ENCODE data around the gene LHX6.

Gene LHX6
- total RNA-seq = 0 to 0.04 (median 0) reads per million in 3 experiments

DNA sequence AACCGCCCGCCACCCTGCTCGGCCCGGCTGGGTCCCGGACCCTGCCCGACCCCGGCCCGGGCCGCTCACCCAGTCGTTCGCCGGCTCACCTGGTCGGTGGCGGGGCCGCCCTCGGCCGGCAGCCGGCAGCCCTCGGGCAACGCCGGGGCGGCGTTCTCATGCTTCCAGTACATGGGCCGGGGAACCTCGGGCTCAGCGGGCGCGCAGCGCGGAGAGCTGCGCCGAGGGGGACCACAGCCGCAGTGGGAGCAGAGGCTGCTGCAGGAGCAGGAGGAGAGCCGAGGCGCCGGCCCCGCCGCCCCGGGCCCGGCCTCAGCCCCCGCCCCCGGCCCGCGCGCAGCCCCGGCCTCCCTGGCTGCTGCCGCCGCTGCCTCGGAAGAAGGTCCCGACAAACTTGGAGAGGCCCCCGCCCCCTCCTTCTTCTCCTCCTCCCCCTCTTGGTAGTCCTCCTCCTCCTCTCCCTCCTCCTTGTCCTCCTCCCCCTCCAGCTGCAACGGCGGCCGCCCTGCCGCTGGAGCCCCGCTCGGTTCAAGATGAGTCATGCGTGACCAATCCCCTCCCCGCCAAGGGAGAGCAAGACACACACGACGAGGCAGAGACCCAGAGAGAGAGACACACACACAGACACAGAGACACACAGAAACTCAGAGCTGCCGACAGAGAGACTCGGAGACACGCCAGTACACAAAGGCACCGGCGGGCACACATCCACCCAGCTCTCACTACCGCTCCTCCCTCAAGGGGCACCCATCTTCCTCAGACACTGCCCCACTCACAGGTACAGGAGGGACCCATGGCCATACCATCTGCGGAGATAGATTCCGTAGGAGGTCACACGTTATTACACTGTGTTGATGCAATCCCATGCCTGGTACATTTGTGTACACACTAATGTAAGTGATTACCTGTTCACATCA is at the start of gene LHX6:
LHX6 (minus strand) TSS at position 390 of the 917 bp plus-strand sequence; CDS start at position 173, 217 bp downstream.
- DNase-seq = no peak

DNA sequence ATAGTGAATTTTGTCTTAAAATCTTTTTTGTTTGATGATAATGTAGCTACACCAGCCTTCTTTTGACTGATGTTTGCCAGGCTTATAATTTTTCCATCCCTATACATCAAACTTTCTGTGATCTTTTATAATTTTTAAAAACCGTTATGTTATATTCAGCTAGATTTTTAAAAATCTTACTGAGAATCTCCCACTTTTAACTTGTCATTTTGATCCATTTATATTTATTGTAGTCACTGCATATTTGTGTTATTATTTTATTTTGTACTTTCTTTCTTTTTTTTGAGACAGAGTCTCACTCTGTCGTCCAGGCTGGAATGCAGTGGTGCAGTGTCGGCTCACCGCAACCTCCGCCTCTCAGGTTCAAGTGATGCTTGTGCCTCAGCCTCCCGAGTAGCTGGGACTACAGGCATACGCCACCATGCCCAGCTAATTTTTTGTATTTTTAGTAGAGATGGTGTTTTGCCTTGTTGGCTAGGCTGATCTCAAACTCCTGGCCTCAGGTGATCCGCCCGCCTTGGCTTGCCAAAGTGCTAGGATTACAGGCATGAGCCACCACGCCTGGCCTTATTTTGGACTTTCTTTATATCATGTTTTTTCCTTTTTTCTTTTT is 48.6 kb upstream of the LHX6 start:
- no peak for DNase-seq

DNA sequence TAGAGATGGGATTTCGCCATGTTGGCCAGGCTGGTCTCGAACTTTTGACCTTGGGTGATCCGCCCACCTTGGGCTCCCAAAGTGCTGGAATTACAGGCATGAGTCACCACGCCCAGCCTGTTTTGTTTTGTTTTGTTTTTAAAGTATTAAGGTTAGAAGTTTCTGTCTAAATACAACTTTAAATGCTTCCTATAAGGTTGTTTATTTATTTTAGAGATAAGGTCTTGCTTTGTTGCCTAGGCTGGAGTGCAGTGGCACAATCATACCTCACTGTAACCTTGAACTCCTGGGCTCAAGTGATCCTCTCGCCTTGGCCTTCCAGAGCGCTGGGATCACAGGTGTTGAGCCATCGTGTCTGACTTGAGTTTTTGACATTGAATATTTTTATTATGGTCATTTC is 47.3 kb upstream of the LHX6 start:
- DNase-seq = no peak

DNA sequence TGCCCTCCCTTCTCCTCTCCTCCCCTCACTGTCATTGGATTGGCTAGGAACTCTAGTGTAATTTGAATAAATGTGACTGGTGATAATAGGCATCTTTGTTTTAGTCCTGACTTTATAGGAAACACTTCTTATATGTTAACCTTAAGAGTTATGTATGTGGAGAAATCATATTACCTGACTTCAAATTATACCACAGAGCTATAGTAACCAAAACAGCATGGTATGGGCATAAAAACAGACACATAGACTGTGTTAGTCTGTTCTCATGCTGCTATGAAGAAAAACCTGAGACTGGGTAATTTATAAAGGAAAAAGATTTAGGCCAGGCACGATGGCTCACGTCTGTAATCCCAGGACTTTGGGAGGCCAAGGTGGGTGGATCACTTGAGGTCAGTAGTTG is 45.3 kb upstream of the LHX6 start:
- DNase-seq = no peak

DNA sequence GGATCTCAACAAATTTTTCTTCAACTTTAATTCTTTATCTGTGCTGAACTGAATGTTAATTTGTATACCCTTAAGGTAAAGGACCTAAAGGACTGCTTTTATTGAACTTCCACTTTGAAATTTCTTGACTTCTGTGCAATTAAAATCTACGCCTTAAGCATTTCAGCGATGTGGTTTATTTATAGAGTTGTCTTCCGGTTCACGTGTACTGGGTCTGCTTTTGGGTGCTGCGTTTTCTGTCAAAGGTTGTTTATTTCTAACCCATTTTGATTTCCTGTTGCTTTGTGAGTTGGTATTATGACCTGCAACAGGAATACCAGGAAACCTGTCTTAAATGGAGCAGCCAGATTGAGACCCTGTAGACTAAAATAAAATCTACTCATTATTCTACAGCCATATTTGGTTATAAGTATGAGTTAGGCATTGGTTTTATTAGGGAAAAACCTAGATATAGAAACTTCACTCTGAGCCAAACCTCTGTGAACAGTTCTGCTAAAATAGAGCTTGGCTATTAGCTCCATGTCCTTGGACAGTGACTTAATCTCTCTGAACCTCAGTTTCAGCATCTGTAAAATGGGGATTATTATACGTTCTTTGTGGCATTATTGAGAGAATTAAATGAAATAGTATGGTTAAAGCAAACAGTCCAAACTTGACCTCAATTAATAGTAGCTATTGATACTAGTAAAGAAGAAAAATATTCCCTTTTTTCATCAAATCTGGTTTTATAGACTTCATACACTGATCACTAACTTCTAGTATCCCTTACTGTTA is 39.5 kb upstream of the LHX6 start:
- DNase-seq = no peak

DNA sequence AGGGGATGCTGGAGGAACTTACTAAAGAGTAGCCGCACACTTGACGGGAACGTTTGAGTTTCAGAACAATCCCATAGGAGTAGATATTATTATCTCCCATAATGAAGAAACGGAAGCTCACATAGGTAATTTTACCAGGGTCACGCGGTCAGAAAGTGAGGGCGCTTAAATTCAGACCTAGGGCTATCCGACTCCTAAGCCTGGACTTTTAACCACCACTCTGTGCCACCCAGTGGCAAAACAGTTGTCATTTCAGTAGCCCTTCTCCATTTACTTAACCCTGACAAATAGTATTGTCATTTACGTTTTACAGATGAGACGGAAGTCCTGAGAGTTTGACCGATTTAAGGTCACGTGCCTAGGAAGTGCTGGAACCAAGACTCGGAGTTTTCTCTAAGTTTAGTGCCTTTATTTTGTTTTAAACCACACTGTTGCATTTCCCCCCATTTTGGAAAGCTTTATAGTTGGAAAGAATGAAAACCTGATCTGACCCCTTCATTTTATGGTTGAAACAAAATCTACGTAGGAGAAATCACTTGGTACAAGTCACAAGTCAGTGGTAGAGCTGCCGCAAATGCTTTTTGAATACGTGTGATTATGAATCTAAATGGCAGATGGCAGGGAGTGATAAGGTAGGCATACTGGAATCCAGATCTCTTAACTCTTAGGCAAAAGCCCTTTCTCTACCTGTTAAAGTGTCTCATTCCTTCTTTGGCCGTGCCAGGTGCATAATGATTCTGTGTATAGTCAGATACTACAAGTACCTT is 36.6 kb upstream of the LHX6 start:
- DNase-seq = peak; percentile 38

DNA sequence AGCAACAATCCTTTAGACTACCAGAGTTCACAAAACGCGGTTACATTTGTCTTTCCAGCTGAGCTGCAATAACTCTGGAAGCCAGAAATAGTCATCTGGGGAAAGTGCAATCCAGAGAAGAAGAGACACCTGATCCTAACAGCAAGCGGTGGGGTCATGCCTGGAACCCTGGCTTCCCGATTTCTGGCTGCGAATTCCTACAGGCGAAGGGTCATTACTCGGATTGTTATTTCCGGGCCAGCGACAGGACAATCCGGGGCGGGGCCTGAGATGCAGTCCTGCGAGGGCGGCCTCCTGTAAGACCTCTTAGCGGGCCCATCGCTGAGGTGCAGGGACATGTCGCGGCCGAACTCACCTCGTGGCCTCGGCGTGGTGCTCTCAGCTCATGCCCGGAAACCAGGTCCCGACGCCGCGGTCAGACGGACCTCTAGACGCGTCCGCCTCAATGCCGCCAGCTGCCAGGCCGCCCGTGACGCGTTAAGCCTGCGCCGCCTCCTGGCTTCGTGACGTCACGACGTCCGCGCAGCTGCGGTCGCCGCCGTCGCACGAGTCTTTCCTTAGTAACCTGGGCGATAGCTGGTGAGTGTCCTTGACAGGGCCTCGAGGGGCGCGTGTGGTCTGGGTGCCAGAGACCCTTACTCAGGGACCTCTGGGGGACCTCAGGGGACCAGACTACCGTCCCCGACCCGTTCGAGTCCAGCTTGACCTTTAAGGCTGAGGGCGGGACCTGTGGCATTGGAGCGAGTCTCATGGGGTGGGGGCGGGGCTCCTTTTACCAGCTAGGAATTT is 35.8 kb upstream of the LHX6 start, which contains the start of the genes MRRF and RBM18:
MRRF (plus strand) TSS at position 523 of the 789 bp plus-strand sequence. CDS start 6,010 bp downstream, outside the sequence.
RBM18 (minus strand) TSS at position 481 of the 789 bp plus-strand sequence. CDS start 3,348 bp downstream, outside the sequence.
- DNase-seq = peak; percentile 87

DNA sequence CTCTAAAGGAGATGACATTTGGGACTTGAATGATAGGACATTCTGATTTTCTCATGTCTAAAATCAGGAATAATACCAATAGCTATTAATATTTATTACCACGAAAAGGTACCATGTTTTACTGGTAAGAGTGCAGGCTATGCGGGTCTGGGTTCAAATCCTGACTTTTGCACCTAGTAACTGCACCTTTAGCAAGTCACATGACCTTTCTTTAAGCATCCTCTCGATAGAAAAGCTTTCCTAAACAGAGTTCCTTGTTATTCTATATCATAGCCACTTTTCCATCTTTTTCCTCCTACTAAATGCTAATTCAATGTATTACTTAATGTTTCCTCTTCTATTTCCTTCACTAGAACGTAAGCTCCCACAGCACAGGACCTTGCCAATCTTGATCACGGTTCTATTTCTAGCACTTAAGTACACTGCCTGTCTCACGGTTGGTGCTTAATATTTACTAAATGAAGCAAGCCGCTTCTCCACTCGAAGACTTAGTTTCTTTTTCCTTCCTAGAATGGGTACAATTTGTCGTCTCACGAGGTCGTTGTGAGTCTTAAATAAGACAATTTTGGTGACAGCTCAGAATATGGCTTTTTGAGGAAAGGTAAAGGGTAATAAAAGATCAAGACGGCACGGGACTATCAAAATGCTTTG is 35.1 kb upstream of the LHX6 start:
- no peak for DNase-seq

DNA sequence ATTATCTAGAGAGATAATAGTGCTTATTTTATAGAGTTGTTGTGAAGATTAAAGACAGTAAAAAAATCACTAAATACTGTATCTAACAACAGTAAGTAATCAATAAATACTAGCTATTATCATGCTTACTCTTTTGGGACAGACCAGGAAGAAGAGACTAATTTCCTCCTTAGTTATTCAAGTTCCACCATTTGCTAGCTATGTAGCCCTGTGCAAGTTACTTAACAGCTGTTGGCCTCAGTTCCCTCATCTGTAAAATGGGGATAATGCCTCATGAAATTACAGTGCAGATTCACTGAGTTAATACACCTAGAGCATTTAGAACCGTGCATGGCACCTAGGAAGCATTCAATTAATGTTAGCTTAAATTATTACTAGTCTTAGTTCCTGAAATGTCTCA is 33.3 kb upstream of the LHX6 start:
- DNase-seq = no peak

DNA sequence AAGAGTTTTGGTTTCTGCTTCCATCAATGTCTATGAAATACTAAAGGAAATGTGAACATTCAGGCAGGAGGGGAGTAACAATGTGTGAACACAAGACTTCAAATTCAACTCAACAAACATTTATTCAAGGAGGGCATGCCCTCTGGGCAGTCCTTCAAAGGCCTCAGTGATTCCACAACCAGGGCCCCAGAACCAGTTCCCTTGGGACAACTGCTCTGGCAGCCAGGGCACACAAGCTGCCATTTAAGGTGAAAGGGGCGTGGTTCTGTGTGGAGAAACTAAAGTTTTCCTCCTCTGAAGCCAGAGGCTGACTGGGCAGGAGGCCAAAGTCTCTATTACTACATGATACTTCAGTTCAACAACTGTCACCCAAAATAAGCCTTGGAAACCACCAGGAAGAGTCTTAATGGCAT is 32.7 kb upstream of the LHX6 start:
- no peak for DNase-seq

DNA sequence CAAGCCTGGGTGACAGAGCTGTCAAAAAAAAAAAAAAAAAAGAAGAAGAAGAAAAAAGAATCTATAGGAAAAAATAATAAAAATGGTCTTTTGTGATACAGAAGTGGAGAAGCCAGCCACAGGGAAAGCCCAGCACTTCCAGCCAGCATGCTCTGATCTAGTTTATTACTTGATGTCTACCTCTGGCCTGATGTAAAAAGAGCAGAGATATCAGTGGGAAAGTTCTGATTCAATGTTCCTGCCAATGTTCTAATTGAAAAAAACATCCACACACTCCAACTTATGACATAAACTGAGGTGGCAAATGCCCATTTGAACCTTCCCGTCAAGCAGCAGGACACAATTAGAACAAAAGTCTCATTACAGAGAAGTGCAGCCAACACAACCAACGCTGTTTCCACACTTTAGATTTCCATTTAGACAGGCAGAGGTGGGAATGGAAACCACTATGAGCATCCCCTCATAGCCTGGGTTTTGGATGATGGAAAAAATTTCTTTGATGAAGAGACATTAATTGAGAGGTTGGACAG is 30.2 kb upstream of the LHX6 start:
- DNase-seq = no peak

DNA sequence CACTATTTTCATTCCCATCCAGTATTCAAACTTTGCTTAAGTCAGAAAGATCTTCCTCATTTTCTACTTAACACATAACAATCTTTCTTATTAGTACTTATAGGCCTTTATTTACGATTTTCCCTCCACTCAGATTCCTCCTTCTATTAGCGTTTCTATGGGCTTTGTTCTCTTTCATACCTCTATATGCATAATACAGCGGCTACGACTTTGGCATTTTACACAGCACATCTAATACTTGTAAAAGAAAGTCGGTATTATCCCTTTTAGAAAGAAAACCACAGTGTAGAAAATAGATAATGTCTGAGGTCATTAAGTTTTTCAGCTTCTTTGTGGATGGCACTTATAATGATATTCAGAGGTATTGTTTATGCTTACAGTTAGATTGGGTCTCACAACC is 27.4 kb upstream of the LHX6 start:
- no peak for DNase-seq

DNA sequence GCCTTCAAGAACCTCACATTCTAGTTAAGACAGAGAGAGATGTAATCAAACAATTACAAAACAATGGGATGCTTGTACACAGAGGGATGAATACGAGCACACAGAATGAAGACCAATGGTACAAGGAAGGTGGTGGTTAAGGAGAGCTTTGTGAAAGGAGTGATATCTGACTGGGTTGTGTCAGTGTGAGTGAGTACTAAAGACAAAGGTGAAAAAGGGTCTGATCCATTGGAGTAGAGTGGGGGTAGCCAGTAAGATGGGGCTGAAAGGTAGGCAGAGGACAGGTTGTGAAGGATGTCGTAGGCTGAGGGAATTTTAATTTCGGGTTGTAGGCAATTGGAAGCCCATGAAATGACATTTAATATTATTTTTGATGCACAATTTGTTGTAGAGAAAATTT is 26.0 kb upstream of the LHX6 start:
- DNase-seq = no peak

DNA sequence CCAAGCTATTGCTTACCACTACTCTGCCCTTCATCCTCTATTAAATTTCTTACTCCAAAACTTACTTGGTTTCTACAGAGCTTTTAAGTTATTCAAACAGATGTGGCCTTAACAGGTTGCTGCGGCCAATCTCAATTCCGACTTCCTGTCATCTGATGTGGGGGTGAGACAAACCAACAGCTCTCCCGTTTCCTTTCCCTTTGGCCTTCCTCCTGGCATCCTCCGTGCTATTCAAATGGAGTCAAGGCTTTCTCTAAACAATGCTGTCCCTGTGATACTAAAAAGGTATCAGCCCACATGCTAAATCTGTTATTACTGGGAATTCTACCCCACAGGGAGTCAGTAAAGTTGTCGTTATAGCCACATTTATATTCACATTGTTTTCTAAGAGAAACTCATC is 24.0 kb upstream of the LHX6 start:
- DNase-seq = no peak

DNA sequence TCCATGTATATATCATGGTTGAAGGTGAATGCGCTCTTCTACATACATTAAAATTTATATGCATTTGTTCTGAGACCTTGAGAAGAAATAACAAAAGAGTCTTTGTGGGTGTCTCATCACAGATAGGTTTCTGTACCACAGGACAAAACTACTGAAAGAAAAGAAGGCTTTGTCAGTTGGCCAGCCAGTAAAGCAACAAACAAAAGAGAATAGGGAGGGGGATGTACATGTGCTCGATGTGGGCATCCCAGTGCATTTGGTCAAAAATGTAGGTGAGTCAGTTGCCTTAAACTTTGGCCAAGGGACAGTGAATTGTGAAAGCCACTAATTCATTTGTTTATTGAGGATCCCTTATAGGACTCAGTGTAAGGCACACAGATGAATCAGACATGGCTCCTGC is 22.6 kb upstream of the LHX6 start:
- no peak for DNase-seq

DNA sequence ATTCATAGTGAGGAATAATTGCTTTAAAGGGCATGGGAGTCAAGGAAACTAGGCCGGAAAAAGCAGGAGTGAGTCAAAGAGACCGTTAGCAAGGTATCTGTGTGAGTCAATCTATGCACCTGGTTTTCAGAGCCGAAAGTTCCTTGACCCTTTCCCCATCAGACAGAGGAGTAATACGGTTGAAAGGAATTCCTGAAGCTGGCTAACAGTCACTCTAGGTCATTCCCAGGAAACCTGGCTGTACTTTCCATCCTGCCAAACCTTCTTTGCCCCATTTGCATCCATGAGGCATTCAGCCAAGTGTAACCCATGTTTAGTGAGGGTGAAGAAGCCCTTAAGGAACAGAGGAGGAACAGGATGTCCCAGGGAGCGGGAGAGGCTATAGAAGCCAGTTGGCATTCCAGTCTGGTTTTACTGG is 19.7 kb upstream of the LHX6 start:
- DNase-seq = no peak

DNA sequence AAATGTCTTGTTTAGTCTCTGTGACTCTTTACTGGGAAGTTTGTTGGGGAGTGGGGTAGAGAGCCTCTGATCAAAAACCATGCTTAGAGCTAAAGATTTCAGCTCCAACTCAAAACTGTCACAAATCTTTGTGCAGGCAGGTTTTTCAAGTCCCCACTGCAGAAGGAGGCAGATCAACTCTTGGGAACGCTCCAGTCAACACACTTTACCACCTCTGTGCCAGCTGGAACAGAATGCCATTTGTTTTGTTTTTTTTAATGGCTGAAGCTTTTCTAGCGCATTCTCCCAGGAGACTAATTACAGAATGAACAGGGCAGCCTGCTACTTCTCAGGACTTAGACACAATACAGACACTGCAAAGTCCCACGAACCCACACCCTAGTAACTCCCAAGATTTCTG is 17.9 kb upstream of the LHX6 start:
- DNase-seq = no peak

DNA sequence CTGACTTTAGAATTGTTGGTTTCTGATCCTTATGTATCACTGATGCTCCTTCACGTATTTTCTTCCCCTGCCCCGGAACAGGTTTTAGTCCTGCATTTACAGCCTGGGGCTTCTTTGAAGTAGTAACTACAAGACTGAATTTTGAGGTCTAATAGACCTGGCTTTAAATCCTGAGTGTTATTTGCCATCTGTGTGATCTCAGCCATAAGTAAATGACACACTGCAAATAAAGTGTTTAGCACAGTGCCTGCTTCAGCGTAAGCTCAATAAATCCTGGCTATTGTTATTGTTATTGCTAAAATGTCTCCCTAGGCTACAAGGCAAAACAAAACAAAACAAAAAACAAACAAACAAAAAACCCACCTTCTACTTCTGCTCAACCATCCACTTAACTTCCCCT is 15.6 kb upstream of the LHX6 start:
- no peak for DNase-seq

DNA sequence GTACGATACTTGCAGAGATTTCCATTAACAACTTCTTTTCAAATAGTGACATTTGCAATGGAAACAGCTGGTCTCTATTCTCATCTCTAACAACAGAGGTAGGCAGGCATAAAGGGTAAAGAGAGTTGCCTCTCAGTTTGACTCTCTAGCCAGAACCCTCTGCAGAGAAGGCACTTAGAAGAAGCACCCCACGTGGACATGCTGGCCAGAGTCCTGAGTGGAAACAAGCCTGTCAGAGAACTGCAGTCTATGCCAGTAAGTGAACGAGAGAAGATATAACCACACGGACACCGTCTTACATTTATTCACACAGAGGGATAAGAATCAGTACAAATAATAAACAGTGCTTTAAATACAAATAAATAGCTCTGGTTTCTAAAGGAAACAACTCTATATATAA is 11.0 kb upstream of the LHX6 start:
- no peak for DNase-seq

DNA sequence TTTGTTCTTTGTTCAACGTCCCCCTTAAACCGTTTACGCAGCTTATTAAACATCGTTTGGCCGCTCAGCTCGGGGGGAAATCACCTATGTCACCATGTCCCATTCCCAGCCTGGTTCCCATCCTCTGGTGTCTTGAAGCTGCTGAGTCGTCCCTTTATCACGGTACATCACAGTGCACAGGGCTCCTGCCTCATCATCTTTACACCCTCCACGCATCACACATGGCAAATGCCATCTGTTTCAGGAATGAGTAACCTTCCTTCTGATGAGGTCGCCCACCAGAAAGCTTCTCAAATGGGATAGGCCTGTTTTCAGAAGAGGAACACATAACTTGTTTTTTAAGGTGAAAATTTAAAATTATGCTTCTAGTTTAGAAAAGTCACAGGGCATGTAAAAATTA is 7.9 kb upstream of the LHX6 start:
- no peak for DNase-seq

All from central memory CD4-positive, alpha-beta T cell (primary cell).